ENCODE measurements around the gene LRRC52. TPM values are rescaled to one million over a fixed set of nuclear protein-coding genes. Genes with fewer than 3 reads are reported as not detected.

Gene LRRC52
- total RNA-seq, 1 donor from 2014 or later = not detected

DNA sequence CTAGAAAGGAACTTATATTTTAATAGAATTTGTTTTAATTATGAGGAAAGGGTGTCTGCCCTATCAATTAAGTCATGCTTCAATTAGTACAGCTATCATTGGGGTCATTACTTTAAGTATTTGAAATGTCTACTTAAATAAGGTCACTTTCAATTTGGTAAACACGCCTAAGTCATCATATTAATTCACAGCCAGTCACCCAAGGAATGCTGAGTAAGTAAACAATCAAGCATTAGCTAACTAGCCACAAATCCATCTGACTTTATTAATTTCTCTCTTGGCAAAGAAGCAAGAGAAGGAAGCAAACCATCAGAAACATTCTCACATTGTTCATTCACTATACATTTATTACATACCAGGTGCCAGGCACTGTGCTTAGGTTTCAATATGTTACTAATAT lies 1.2 kb upstream of the LRRC52 start:
- no peak overlapping the region for H3K4me3 Mint-ChIP-seq
- H3K27me3 Mint-ChIP-seq (ENCODE audit: insufficient read depth) = peaks cover 16% of the 10 kb centered on the region
- no peaks in the 10 kb centered on the region for H3K4me1 Mint-ChIP-seq (ENCODE audit: low read depth)
- no peaks in the 10 kb centered on the region for H3K9me3 Mint-ChIP-seq
- no peaks in the 10 kb centered on the region for H3K36me3 Mint-ChIP-seq (ENCODE audit: low read depth)
- no peak for DNase-seq (ENCODE audit: low spot score)
- no peak overlapping the region for H3K27ac Mint-ChIP-seq
- intact Hi-C loops (cut with micrococcal nuclease) = no loop called here

DNA sequence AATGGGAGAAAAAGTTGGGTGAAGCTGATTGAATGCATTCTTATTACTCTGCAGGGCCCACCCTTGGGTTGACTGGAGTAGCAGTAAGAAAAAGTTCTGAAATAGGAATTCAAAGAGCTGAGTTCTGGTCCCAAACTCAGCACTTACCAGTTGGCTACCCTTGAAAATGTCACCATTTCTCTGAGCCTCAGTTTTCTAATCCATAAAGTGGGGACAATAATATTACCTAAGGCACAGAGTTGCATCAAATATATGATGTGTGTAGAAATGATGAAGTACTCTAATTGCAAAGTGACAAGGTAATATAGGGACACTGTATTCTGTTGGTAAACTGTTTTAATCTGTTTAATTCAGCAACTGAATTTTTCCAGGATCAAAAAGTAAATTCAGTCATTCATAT lies 1.2 kb downstream of the LRRC52 start:
- no peaks in the 10 kb centered on the region for H3K4me1 Mint-ChIP-seq (ENCODE audit: low read depth)
- H3K4me3 Mint-ChIP-seq = no peak overlapping the region
- no peak for DNase-seq (ENCODE audit: low spot score)
- no peaks in the 10 kb centered on the region for H3K36me3 Mint-ChIP-seq (ENCODE audit: low read depth)
- H3K9me3 Mint-ChIP-seq = no peaks in the 10 kb centered on the region
- peaks cover 14% of the 10 kb centered on the region for H3K27me3 Mint-ChIP-seq (ENCODE audit: insufficient read depth)
- H3K27ac Mint-ChIP-seq = no peak overlapping the region
- intact Hi-C loops (cut with micrococcal nuclease) = no loop called here

DNA sequence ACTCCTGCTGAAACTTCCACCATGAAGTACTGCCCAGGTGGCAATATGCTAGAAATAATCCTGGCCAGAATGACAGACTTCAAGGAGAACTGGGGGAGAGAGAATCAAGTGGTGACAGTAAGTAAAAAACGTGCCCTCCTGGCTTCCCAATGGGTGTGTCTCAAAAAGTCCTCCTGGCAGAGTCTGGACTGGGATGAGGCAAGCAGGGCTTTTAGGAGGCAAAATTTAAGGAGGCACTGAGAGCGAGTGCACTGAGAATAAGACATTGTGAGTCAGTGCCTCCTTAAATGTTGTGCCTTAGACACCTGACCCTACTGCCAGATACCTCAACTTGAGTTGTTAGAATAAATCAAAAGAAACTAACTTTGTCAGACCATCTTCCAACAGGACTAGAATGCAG lies 2.2 kb downstream of the LRRC52 start:
- Mint-ChIP-seq H3K27me3 (ENCODE audit: insufficient read depth) (peaks cover 14% of the 10 kb centered on the region), H3K4me1 (ENCODE audit: low read depth) (no peaks in the 10 kb centered on the region), H3K27ac (no peak overlapping the region), H3K36me3 (ENCODE audit: low read depth) (no peaks in the 10 kb centered on the region), H3K4me3 (no peak overlapping the region), H3K9me3 (no peaks in the 10 kb centered on the region)
- no peak for DNase-seq (ENCODE audit: low spot score)
- intact Hi-C loops (cut with micrococcal nuclease) = no loop called here

DNA sequence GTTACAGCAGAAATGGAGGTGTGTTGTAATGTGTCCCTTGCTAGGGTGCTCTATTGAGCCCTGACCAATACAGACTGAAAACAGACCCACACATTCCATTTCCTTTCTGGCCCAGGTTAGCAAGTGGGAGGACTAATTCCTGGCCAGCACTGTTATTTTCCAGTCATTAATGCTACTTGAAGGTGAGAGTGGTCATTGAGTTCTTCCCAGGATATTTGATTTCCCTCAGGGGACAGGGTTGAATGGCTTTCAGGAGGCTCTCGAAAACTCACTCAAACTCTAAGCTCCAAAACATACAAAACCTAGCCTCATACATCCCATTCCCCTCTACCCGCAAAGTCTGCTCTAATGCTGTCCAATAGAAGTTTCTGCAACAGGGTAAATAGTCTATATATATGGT lies 6.2 kb downstream of the LRRC52 start:
- Mint-ChIP-seq H3K27me3 (ENCODE audit: insufficient read depth) (peaks cover 18% of the 10 kb centered on the region), H3K4me1 (ENCODE audit: low read depth) (no peaks in the 10 kb centered on the region), H3K36me3 (ENCODE audit: low read depth) (no peaks in the 10 kb centered on the region), H3K27ac (no peak overlapping the region), H3K4me3 (no peak overlapping the region), H3K9me3 (no peaks in the 10 kb centered on the region)
- intact Hi-C loops (cut with micrococcal nuclease) = no loop called here
- DNase-seq (ENCODE audit: low spot score) = no peak

DNA sequence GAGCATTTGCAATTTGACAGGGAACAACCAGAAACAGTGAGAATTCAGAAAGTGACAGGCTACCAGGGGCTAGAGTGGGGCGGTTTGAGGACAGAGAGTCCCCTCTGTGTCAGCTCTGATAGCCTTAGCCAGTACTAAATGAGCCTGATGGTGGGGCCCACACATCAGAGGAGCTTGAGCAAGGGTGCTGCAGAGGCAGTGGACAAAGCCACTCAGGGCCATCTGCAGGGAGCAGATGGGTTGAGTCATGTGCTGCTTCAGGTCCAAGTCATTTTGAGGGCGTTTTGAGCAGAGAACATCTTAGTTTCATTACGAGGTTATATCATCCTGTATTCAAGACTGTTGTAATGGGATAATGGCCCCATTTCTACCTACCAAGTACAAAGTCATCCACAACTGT lies 7.7 kb downstream of the LRRC52 start:
- H3K27me3 Mint-ChIP-seq (ENCODE audit: insufficient read depth) = peaks cover 22% of the 10 kb centered on the region
- H3K9me3 Mint-ChIP-seq = no peaks in the 10 kb centered on the region
- no peaks in the 10 kb centered on the region for H3K4me1 Mint-ChIP-seq (ENCODE audit: low read depth)
- H3K4me3 Mint-ChIP-seq = no peak overlapping the region
- intact Hi-C loops (cut with micrococcal nuclease) = no loop called here
- no peak for DNase-seq (ENCODE audit: low spot score)
- H3K27ac Mint-ChIP-seq = no peak overlapping the region
- no peaks in the 10 kb centered on the region for H3K36me3 Mint-ChIP-seq (ENCODE audit: low read depth)

DNA sequence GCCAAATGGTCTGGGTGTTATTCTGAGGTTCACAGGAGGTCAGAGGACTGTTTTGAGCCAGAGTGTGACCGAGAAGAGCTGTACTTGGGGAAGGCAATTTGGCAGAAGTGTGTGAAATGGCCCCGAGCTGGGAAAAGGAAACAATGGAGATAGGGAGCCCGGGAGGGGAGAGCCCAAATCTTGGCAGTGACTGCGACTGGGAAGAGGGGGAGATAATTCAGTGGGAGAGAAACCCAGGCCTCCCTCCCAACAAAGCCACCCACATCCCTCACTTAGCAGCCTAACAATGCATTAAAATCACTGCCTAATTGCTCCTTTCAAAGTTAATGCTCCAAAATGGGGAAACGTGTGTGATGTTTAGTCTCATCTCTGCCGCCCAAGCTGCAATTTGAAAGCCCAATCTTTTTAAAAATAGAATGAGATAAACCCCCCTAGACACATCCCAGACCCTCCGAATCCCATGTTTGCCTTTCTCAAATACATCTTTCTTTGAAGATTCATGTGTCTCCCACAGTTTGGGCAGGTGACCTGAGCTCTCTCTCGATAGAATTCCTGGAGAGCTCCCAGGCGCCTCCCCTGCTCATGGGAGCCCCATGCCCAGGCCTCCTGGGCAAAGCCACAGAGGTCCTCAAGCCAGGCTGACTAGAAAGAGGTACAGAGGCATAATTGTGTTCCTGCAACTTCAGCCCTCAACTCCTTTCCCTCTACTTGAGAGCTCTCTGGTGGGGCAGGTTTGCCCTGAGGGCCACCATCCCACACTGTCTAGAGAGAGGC lies 17.3 kb downstream of the LRRC52 start:
- no peaks in the 10 kb centered on the region for H3K36me3 Mint-ChIP-seq (ENCODE audit: low read depth)
- H3K4me1 Mint-ChIP-seq (ENCODE audit: low read depth) = no peaks in the 10 kb centered on the region
- H3K9me3 Mint-ChIP-seq = no peaks in the 10 kb centered on the region
- peaks cover 22% of the 10 kb centered on the region for H3K27me3 Mint-ChIP-seq (ENCODE audit: insufficient read depth)
- H3K4me3 Mint-ChIP-seq = no peak overlapping the region
- no peak for DNase-seq (ENCODE audit: low spot score)
- no peak overlapping the region for H3K27ac Mint-ChIP-seq
- intact Hi-C loops (cut with micrococcal nuclease) = no loop called here

DNA sequence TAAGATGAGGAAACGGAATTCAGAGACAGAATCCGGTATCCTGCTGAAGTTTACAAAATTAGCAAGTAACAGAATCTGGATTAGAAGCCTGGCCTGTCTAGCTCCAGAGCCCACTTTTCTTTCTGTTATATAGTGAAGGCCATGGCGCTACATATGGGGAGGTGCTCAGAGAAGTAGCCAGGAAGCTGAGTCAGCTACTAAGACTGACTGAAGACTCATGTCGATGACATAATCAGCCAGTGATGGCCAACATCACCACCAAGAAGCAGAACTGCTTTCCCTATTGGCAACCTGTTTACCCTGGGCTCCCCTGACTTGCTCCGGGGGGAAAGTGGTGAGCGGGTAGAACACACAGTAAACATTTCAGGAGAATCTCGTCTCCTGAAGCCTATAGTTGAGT lies 18.8 kb downstream of the LRRC52 start:
- DNase-seq (ENCODE audit: low spot score) = no peak
- intact Hi-C loops (cut with micrococcal nuclease) = no loop called here
- H3K27ac Mint-ChIP-seq = no peak overlapping the region
- H3K4me1 Mint-ChIP-seq (ENCODE audit: low read depth) = no peaks in the 10 kb centered on the region
- H3K36me3 Mint-ChIP-seq (ENCODE audit: low read depth) = no peaks in the 10 kb centered on the region
- peaks cover 22% of the 10 kb centered on the region for H3K27me3 Mint-ChIP-seq (ENCODE audit: insufficient read depth)
- no peak overlapping the region for H3K4me3 Mint-ChIP-seq
- H3K9me3 Mint-ChIP-seq = no peaks in the 10 kb centered on the region

DNA sequence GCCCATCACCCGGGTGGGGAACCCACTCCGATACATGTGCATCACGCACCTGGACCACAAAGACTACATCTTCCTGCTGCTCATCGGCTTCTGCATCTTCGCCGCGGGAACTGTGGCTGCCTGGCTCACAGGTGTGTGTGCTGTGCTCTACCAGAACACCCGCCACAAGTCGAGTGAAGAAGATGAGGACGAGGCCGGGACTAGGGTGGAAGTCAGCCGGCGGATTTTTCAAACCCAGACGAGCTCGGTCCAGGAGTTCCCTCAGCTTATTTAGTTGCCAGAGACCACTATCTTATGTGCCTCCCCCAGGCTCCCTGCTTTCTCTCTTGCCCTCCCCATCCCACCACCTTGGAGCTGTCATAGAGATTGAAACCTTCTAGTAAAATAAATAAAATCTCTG lies 19.8 kb downstream of the LRRC52 start:
- no peaks in the 10 kb centered on the region for H3K9me3 Mint-ChIP-seq
- intact Hi-C loops (cut with micrococcal nuclease) = no loop called here
- no peak for DNase-seq (ENCODE audit: low spot score)
- no peaks in the 10 kb centered on the region for H3K36me3 Mint-ChIP-seq (ENCODE audit: low read depth)
- no peaks in the 10 kb centered on the region for H3K4me1 Mint-ChIP-seq (ENCODE audit: low read depth)
- peaks cover 26% of the 10 kb centered on the region for H3K27me3 Mint-ChIP-seq (ENCODE audit: insufficient read depth)
- H3K4me3 Mint-ChIP-seq = no peak overlapping the region
- no peak overlapping the region for H3K27ac Mint-ChIP-seq

DNA sequence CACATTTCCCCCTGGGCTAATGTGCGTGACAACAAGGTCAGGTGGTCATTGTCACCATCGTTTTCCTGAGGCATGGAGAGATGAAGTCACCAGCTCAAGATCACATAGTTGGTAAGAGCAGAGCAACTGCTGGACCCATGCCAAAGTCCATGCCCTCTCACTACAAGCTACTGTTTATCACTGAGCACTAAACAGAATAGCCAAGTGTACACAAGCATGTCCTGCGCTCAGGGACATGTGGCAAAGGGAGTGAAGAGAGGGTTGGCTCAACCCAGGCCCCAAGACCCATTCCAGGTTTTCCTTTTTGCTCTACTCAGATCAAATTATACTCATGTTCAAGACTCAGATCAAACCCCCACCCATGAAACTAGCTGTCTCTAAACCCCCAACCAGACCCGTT lies 20.8 kb downstream of the LRRC52 start:
- intact Hi-C loops (cut with micrococcal nuclease) = no loop called here
- no peak overlapping the region for H3K27ac Mint-ChIP-seq
- no peak overlapping the region for H3K4me3 Mint-ChIP-seq
- H3K27me3 Mint-ChIP-seq (ENCODE audit: insufficient read depth) = peaks cover 24% of the 10 kb centered on the region
- no peaks in the 10 kb centered on the region for H3K9me3 Mint-ChIP-seq
- H3K36me3 Mint-ChIP-seq (ENCODE audit: low read depth) = no peaks in the 10 kb centered on the region
- H3K4me1 Mint-ChIP-seq (ENCODE audit: low read depth) = no peaks in the 10 kb centered on the region
- no peak for DNase-seq (ENCODE audit: low spot score)

DNA sequence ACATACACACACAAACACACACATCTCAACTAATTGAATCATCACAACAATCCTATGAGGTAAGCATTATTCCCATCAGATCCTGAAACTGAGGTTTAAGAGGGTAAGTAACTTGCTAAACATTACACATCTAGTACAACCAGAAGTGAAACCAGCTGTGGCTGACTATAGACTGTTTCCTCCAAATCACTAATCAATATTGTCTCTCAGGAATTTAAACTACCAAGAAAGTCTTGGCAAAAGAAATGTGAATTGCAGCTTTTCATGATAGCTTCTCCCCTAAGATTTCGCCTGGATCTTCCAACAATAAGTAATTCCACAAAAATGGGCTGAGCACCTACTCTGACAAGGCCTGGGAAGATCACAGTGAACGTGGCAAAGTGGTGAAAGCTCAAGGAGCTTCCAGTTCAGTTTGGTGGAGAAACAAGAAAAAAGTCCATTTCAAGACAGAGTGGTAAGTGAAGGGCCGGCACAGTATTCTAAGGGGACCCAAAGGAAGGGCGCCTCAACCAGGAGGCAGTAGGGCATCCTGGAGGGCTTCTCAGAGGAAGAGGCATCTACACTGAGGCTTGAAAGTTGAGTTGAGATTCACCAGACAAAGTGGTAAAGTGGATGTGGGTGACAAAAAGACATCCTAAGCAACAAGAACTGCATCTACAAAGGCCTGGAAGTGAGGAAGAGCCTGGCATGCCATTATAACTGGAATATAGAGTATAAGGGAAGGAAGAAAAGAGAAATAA lies 22.1 kb downstream of the LRRC52 start:
- Mint-ChIP-seq H3K27me3 (ENCODE audit: insufficient read depth) (peaks cover 27% of the 10 kb centered on the region), H3K9me3 (no peaks in the 10 kb centered on the region), H3K4me1 (ENCODE audit: low read depth) (no peaks in the 10 kb centered on the region), H3K36me3 (ENCODE audit: low read depth) (no peaks in the 10 kb centered on the region), H3K4me3 (no peak overlapping the region), H3K27ac (no peak overlapping the region)
- intact Hi-C loops (cut with micrococcal nuclease) = no loop called here
- DNase-seq (ENCODE audit: low spot score) = no peak

DNA sequence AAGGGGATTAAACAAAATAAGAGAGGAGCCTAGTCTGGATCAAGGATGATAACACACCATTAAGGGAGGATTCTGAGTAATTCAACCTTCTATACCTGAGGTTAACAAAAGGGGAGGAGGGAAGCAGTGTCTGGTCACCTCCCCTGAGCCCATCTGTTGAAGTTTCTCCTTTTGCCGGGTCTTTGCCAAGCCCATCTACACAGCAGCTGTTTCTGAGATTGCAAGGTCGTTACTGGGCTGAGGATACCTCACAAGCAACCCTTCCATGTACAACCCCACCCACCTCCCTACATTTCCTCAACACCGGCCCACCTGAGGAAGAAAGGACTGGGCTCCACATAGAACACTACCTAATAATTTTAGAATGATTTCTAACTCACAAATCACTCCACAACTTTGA lies 26.3 kb downstream of the LRRC52 start:
- DNase-seq (ENCODE audit: low spot score) = no peak
- Mint-ChIP-seq H3K36me3 (ENCODE audit: low read depth) (no peaks in the 10 kb centered on the region), H3K9me3 (no peaks in the 10 kb centered on the region), H3K4me1 (ENCODE audit: low read depth) (no peaks in the 10 kb centered on the region), H3K27ac (no peak overlapping the region), H3K4me3 (no peak overlapping the region), H3K27me3 (ENCODE audit: insufficient read depth) (peaks cover 30% of the 10 kb centered on the region)
- intact Hi-C loops (cut with micrococcal nuclease) = loop anchor here (10.0 kb wide), 1 partner anchor 55 kb away; no protein-coding TSS in a partner anchor

DNA sequence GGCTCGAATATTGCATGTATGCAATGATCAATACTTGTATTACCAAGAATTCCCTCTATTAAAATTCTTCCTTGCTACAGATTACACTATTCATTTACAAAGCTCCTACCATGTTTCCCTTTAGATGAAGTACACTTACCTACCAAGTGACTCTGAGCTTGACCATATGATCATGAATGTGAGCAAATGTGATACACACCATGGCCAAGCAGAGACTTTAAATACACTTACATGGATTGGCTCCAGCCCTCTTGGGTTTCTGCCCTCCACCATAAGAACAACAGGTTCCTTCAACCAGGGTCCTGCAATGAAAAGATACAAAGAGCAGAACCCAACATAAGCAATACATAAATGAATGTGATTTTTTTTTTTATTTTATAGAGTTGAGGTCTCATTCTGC lies 30.0 kb downstream of the LRRC52 start:
- intact Hi-C loops (cut with micrococcal nuclease) = loop anchor here (10.0 kb wide), 1 partner anchor 59 kb away; no protein-coding TSS in a partner anchor
- peaks cover 40% of the 10 kb centered on the region for H3K27me3 Mint-ChIP-seq (ENCODE audit: insufficient read depth)
- DNase-seq (ENCODE audit: low spot score) = no peak
- no peaks in the 10 kb centered on the region for H3K36me3 Mint-ChIP-seq (ENCODE audit: low read depth)
- no peak overlapping the region for H3K27ac Mint-ChIP-seq
- H3K4me1 Mint-ChIP-seq (ENCODE audit: low read depth) = no peaks in the 10 kb centered on the region
- H3K9me3 Mint-ChIP-seq = no peaks in the 10 kb centered on the region
- no peak overlapping the region for H3K4me3 Mint-ChIP-seq

DNA sequence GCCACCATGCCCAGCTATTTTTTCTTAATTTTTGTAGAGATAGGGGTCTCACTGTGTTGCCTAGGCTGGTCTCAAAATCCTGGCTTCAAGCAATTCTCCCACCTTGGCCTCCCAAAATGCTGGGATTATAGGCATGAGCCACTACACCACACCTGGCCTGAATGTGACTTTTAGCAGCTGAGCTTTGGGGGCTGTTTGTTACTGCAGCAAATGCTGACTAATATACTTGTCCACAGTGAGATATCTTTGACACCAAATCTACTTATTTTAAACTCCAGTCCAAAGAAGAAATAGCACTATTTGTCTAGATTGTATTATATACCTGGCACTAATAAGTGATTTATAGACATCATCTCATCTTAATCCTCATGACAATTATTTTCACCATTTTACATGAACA lies 30.5 kb downstream of the LRRC52 start:
- no peaks in the 10 kb centered on the region for H3K36me3 Mint-ChIP-seq (ENCODE audit: low read depth)
- no peaks in the 10 kb centered on the region for H3K4me1 Mint-ChIP-seq (ENCODE audit: low read depth)
- no peaks in the 10 kb centered on the region for H3K9me3 Mint-ChIP-seq
- H3K4me3 Mint-ChIP-seq = no peak overlapping the region
- intact Hi-C loops (cut with micrococcal nuclease) = loop anchor here (10.0 kb wide), 1 partner anchor 59 kb away; no protein-coding TSS in a partner anchor
- H3K27ac Mint-ChIP-seq = no peak overlapping the region
- no peak for DNase-seq (ENCODE audit: low spot score)
- H3K27me3 Mint-ChIP-seq (ENCODE audit: insufficient read depth) = peaks cover 40% of the 10 kb centered on the region

Data from activated T-helper 1 cell treated with anti-CD3 and anti-CD28 coated beads, Interleukin-12 subunit alpha, Interleukin-12 subunit beta, Interleukin-2, Interleukin-4 antibody, amounts not matched to agents 30 ng/mL and 10 ng/mL and 1 ng/mL, durations not matched to agents 14 hours and 24 hours and 36 hours (primary cell).